ENCODE results near the gene BBLN. TPM values are rescaled to one million over a fixed set of nuclear protein-coding genes. Genes with fewer than 3 reads are reported as not detected.
A peak's percentile ranks its signal among the peaks of the same experiment; 100 is the strongest.

Gene BBLN
- total RNA-seq, 1 experiment from 2014 or later: 146 TPM

DNA sequence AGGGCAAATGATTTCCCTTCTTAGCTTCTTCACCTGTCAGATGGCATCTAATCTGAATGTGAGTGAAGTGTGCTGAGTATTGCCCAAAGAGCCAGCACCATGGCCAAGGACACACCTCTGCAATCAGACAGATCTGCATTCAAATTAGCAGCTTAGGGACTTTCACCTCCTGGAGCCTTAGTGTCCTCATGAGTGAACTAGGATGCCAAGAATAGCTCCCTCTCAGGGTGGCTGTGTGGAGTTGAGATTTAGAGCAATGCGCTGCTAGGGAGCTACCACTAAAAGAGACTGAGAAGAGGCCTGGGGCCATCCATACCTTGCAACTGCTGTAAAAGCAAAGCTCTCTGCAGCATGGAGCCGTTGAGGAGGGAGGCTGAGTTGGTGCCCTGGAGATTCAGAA is 29.9 kb downstream of the BBLN start:
- DNase-seq (ENCODE audit: low spot score): no peak

GRCh38 chr9:128190516-128191405 is 30.7 kb downstream of the BBLN start:
- no peak for DNase-seq (ENCODE audit: low spot score)

- peak; percentile 57 for DNase-seq (ENCODE audit: low spot score)
Measured at GRCh38 chr9:128191406-128192046, 31.5 kb downstream of the BBLN start, which contains the start of gene CIZ1. CIZ1 (minus strand) TSS chr9:128191572; CDS start chr9:128190857, 715 bp downstream.

DNA sequence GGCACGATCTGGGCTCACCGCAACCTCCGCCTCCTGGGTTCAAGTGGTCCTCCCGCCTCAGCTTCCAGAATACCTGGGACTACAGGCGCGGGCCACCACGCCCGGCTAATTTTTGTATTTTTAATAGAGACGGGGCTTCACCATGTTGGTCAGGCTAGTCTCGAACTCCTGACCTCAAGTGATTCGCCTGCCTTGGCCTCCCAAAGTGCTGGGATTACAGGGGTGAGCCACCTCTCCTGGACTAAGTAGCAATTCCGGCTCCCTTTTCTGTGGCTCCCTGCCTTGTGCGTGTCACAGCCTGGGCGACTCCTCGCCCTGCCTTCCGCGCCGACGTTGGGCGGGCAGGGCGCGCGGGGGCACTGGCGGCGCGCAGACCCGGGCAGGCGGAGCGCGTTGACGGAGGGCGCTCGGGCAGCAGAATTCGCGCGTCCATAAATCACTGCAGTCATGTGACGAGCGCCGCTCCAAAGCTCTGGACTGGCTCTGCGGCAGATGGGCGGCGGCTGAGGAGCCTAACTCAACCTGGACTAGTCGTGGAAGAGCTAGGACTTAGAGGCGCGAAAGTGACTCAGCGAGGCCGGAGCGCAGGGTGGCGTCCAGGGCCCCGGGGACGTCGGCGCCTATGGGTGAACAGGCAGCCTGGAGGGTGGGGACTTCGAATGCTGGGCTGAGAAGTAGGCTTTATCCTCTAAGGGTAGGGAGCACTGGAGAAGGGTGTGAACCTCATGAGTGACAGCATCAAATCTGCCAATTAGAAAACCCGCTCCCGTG is 32.7 kb downstream of the BBLN start:
- DNase-seq (ENCODE audit: low spot score): peak; percentile 95

DNA sequence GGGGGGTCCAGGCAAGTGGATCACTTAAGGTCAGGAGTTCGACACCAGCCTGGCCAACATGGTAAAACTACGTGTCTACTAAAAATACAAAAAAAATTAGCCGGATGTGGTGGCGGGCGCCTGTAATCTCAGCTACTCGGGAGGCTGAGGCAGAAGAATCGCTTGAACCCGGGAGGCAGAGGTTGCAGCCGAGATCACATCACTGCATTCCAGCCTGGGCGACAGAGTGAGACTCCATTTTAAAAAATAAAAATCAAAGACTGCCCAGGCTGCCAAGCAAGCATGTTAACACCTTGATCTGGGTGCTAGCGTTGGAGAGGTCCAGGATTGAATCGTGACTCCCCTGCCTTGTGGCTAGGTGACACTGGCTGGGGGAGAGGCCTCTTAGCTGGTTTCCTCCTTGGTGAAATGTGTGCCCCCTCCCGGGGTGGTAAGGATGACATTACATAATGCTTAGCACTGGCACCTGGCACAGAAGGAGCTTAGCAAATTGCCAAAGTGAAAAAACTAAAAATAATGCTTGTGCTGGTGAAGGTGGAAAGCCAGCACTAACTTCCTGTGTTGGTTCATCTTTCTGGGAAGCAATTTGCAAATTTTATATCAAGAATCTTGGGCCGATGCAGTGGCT is 33.5 kb downstream of the BBLN start:
- DNase-seq (ENCODE audit: low spot score): no peak

DNA sequence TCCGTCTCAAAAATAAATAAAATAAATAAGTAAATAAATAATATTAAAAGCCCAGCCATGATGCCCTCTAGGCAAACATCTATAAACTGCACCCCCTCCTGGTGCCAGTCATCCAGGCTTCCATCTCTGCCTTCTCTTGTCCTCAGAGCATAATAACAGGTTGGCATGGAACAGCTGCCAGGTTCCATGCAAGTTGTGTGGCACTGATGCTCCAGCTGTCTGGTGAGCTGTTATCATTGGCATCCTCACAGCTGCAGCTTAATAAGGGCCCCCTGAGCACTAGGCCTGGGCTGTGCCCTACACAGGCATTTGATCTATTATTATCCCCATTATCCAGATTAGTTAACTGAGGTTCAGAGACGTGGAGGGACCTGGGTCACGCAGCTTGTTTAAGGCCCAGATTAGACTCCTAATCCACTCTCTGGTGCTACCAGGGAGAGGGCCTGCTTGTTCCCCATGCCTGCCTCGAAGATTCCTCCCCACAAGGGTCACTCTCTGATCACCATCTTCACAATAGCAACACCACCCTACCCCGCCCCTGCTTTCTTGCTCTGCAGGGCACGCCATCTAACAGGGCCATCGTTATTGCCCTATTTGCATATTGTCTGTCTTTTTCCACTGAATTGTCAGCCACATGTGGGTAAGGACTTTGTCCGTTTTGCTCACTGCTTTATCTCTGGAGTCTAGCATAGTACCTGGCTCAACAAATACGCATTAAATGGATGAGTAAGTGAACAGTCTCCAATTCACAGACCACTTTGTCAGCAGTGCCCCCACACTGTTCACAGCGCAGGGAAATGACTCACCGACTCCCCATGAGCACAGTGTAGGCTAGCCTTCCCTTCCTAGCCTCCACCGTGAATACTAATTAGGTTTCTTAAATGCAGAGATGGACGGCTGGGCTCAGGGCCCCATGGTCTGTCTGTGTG is 41.6 kb downstream of the BBLN start:
- DNase-seq (ENCODE audit: low spot score): peak; percentile 56

DNA sequence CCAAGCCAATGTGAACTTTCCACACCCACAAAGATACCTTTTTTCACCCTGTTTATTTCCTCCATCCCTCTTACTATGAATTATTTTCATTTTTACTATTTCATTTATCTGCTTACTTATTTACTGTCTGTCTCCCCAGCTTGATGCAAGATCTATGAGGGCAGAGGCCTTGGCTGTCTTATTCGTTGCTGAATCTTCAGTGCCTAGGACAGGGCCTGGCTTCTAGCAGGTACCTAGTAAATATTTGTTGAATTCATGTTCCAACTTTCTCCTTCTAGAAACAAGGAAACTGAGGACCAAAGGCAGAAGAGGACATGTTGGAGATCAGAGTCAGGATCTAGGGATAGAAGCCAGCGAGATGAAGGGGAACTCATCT is 42.6 kb downstream of the BBLN start:
- DNase-seq (ENCODE audit: low spot score): no peak

GRCh38 chr9:128203024-128203706 is 43.1 kb downstream of the BBLN start, which contains the start of gene DNM1:
DNM1 (plus strand) TSS chr9:128203379; CDS start chr9:128203471, 92 bp downstream.
- peak; percentile 46 for DNase-seq (ENCODE audit: low spot score)

GRCh38 chr9:128203707-128204551 is 43.9 kb downstream of the BBLN start:
- DNase-seq (ENCODE audit: low spot score): peak; percentile 73

DNA sequence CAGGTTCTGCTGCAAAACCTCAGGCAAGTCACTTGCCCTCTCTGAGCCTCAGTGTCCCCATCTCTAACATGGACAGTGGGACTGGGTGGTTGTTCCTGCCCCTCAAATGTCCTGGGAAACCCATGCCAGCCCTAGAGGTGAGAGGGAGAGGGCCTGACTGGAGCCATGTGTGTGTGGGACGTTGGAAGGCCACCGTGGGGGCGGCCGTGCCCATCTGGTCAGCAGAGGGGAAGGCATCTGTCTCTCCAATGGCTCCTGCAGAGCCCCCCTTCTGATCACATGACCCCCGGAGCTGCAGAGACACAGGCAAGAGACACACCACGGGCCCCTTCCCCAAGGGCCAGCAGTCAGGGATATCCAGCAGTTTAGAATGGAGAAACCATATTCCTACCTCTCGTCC is 44.8 kb downstream of the BBLN start:
- DNase-seq (ENCODE audit: low spot score): no peak

- DNase-seq (ENCODE audit: low spot score): no peak
Measured at GRCh38 chr9:128205296-128205944, 45.4 kb downstream of the BBLN start.

- no peak for DNase-seq (ENCODE audit: low spot score)
Measured at GRCh38 chr9:128206484-128206883, 46.4 kb downstream of the BBLN start.

DNA sequence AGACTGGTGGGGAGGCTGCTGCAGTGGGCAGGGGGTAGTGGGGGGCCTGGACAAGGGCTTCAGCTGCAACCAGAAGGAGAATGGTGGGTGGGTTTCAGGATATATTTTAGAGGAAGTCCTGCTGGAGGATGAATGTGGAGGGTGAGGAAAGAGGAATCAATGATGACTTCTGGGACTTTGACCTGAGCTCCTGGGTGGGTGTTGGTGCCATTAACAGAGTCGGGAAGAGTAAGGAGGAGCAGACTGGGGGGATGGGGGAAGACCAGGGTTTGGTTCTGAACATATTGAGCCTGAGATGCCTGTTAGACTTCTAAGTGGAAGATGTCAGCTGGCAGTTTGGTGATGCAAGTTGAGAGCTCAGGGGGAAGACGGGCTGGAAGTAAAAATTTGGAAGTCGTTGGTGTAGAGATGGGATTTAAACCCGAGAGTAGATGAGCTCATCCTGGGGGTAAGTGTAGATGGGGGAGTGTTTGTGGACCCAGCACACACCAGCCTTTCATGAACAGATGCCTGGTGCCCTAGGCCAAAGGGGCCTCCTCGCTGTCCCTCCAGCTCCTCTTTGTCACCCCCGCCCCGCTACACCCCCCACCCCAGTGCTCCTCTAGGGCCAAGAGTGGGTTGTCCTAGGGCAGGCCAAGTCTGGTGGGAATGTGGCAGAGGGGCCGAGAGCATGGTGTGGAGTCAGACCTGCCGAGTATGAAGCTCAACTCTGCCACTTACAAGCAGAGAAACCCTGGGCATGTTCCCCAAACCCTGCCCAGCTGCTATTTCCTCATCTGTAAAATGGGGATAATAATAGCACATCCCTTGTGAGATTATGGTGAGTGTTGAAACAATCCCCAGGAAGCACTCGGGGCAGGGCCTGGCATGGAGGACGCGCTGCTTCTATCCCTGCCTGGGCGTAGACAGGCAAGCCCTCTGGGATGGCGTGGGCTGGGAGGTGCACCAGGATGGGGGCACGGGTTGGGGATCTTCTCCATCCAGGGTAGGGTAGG is 47.1 kb downstream of the BBLN start:
- DNase-seq (ENCODE audit: low spot score): no peak

GRCh38 chr9:128208386-128208785 is 48.3 kb downstream of the BBLN start:
- DNase-seq (ENCODE audit: low spot score): no peak

DNA sequence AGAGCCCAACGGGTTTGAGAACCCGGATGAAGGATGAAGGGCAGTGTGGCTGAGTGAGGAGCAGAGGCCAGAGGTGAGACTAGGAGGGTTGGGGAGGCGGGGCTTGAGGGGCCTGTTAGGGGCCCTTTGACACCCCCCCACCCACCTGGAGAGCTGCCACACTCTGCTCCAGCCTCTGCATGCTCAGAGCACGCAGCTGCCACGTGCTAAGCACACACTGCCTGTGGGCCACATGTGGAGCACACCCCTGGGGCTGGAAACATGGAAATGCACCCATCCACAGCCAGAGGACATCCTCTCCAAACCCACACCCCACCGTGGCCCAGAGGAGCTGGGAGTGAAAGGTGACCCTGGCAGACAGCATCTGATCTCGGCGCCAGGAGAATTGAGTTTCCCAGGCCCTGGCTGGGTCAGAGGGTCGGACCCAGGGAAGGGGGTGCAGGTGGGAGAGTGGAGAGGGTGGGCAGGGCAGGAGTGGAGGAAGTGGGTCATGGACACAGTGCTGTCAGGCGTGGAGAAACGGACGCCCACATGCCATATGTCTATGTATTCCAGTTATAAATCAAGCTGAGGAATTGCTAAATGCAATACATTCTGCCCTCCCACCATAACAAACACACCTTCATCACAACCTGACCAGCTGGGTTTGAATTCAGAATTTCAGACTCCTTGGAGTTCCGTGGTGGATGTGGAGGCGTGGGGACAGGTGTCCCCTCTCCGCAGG is 49.0 kb downstream of the BBLN start:
- no peak for DNase-seq (ENCODE audit: low spot score)

GRCh38 chr9:128211186-128211980 is 51.3 kb downstream of the BBLN start:
- DNase-seq (ENCODE audit: low spot score): no peak
